NCI-H82 treated with DMSO at 0.1 percent for 48 hours (cell line): ENCODE measurements around the gene EFL1.

Experiments used
- DNase-seq: peaks from one replicate; lab custom pipeline; 2025; ENCODE audit not compliant: unreplicated experiment; lab: John Stamatoyannopoulos, UW

EFL1 gene

GRCh38 chr15:82127581-82127980 lies 135.0 kb downstream of the EFL1 start:
- DNase-seq, result no peak

GRCh38 chr15:82126346-82126745 lies 136.2 kb downstream of the EFL1 start:
- no peak for DNase-seq

GRCh38 chr15:82124331-82125263 lies 137.9 kb downstream of the EFL1 start:
- no peak for DNase-seq

GRCh38 chr15:82122746-82123400 lies 139.7 kb downstream of the EFL1 start:
- DNase-seq, result no peak

- no peak for DNase-seq
Measured at GRCh38 chr15:82118040-82118439, 144.5 kb downstream of the EFL1 start.

GRCh38 chr15:82117296-82117695 lies 145.2 kb downstream of the EFL1 start:
- no peak for DNase-seq

GRCh38 chr15:82114660-82115059 lies 147.9 kb downstream of the EFL1 start:
- DNase-seq, result no peak

- no peak for DNase-seq
Measured at GRCh38 chr15:82113106-82113715, 149.3 kb downstream of the EFL1 start.

GRCh38 chr15:82111918-82112317 lies 150.6 kb downstream of the EFL1 start:
- no peak for DNase-seq

- DNase-seq, result no peak
Measured at GRCh38 chr15:82110144-82110543, 152.4 kb downstream of the EFL1 start.

GRCh38 chr15:82108489-82109078 lies 153.9 kb downstream of the EFL1 start:
- DNase-seq, result peak; percentile 13

- DNase-seq, result no peak
Measured at GRCh38 chr15:82106679-82107078, 155.9 kb downstream of the EFL1 start.

- DNase-seq, result no peak
Measured at GRCh38 chr15:82105451-82106215, 156.9 kb downstream of the EFL1 start.

- DNase-seq, result no peak
Measured at GRCh38 chr15:82103468-82103867, 159.1 kb downstream of the EFL1 start.

GRCh38 chr15:82100111-82100929 lies 162.2 kb downstream of the EFL1 start:
- peak; percentile 43 for DNase-seq

- no peak for DNase-seq
Measured at GRCh38 chr15:82098674-82099073, 163.9 kb downstream of the EFL1 start.

GRCh38 chr15:82095803-82096202 lies 166.7 kb downstream of the EFL1 start:
- no peak for DNase-seq

GRCh38 chr15:82093774-82094211 lies 168.7 kb downstream of the EFL1 start:
- DNase-seq, result no peak

- DNase-seq, result no peak
Measured at GRCh38 chr15:82093325-82093724, 169.2 kb downstream of the EFL1 start.

GRCh38 chr15:82091636-82092140 lies 170.8 kb downstream of the EFL1 start:
- no peak for DNase-seq
